Measurements from ENCODE around the gene ANKRD37. TPM values are rescaled to one million over a fixed set of nuclear protein-coding genes. Genes with fewer than 3 reads are reported as not detected.

Gene ANKRD37
- total RNA-seq, 4 donors from 2014 or later, result 5.9 to 15.4 (median 9.3) TPM

DNA sequence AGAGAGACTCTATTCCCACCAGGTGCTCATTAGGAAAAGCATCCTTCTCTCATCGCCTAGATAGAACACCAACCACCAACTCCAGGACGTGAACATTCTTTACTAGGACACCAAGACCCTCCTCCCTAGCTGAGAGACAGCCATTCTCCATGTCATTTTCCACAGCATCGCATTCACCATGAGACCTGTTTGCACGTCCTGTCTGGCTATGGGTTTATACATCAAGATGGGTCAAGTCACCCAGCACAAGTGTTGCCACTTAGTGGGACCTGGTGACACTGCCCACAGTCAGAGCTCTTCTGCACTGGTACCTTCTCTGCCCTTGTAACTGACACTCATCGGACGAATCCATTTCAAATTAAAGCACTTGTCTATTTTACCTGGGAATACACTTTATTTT lies 18.4 kb upstream of the ANKRD37 start:
- Histone ChIP-seq H3K27me3 (no peaks in the 10 kb centered on the region), H3K36me3 (no peaks in the 10 kb centered on the region), H3K27ac (no peak overlapping the region), H3K9me3 (no peaks in the 10 kb centered on the region), H3K4me3 (no peak overlapping the region), H3K4me1 (no peaks in the 10 kb centered on the region)
- DNase-seq, result no peak
- TF ChIP-seq, protein P1, sequence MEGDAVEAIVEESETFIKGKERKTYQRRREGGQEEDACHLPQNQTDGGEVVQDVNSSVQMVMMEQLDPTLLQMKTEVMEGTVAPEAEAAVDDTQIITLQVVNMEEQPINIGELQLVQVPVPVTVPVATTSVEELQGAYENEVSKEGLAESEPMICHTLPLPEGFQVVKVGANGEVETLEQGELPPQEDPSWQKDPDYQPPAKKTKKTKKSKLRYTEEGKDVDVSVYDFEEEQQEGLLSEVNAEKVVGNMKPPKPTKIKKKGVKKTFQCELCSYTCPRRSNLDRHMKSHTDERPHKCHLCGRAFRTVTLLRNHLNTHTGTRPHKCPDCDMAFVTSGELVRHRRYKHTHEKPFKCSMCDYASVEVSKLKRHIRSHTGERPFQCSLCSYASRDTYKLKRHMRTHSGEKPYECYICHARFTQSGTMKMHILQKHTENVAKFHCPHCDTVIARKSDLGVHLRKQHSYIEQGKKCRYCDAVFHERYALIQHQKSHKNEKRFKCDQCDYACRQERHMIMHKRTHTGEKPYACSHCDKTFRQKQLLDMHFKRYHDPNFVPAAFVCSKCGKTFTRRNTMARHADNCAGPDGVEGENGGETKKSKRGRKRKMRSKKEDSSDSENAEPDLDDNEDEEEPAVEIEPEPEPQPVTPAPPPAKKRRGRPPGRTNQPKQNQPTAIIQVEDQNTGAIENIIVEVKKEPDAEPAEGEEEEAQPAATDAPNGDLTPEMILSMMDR (IDR thresholded peaks at IDR 0.05 in 4 of 5, conservative IDR thresholded peaks at IDR 0.05 in 1 of 5), result no peak
- TF ChIP-seq POLR2A (IDR thresholded peaks at IDR 0.05), result no peak
- intact Hi-C loops (cut with DNase I; ENCODE audit: low total_unique reads), result no loop called here
- in situ Hi-C loops (cut with MboI; ENCODE audit: low sequenced_read_pairs in 4 of 4), result loop anchor here in 1 of 4 donors (25.0 kb wide), 1 partner anchor 166 kb away; the partner anchor contains the start of genes CFAP97 and SNX25
- ATAC-seq, result no peak

DNA sequence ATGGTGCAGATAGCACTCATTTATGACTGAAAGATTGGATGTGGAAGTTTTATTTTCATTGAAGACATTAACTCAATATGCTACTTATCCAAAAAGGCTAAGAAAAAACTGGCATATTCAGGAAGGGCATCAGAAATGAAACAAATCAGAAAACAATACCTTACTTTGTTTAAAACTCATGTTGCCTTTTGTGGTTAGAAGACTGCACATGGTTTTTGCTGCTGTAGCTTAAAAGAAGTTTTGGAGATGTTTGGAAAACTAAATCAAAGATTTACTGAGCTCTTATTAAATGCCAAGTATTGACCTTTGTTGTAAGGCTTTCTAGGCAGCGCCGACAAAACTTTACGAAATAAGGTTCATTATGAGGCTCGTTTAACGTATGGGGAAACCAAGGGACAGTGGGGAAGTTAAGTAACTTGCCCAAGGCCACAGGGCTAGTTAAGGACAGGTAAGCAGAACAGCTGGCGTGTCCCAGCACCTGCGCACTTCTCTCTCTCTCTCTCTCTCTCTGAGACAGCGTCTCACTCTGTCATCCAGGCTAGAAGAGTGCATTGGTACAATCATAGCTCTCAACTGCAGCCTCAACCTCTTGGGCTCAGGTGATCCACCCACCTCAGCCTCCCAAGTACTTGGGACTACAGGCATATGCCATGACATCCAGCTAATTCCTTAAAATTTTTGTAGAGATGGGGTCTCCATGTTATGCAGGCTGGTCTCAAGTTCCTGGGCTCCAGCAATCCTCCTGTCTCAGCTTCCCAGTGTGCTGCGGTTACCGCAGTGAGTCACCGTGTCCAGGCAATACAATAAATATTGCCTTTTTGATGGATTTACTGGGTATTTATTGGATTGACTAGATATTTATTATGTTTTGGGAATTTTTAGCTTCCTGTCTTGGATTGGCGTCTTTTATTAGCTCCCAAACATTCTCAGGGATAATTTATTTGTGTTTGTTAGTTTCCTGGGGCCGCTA lies 17.0 kb upstream of the ANKRD37 start:
- no peak for DNase-seq
- H3K4me1 ChIP-seq, result no peaks in the 10 kb centered on the region
- H3K27me3 ChIP-seq, result no peaks in the 10 kb centered on the region
- ATAC-seq, result no peak
- H3K9me3 ChIP-seq, result no peaks in the 10 kb centered on the region
- in situ Hi-C loops (cut with MboI; ENCODE audit: low sequenced_read_pairs in 4 of 4), result loop anchor here in 1 of 4 donors (25.0 kb wide), 1 partner anchor 167 kb away; the partner anchor contains the start of genes CFAP97 and SNX25
- intact Hi-C loops (cut with DNase I; ENCODE audit: low total_unique reads), result no loop called here
- H3K36me3 ChIP-seq, result no peaks in the 10 kb centered on the region
- H3K27ac ChIP-seq, result no peak overlapping the region
- TF ChIP-seq POLR2A (IDR thresholded peaks at IDR 0.05), result no peak
- TF ChIP-seq, protein P1 (IDR thresholded peaks at IDR 0.05 in 4 of 5, conservative IDR thresholded peaks at IDR 0.05 in 1 of 5), result no peak
- H3K4me3 ChIP-seq, result no peak overlapping the region

DNA sequence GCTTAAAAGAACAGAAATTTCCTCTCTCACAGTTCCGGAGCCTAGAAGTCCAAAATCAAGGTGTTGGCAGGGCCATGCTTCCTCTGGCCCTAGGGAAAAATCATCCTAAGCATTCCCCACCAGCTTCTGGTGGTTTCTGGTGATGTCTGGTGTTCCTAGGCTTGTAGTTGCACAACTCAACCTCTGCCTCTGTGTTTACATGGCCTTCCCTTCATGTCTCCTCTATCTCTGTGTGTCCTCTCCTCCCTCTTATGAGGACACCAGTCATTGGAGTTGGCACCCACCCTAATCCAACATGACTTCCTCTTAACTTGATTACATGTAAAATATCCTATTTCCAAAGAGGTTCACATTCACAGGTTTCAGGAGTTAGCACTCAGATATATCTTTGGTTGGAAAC lies 16.3 kb upstream of the ANKRD37 start:
- H3K4me1 ChIP-seq, result peaks cover 0 to 4% of the 10 kb centered on the region in 2 donors
- TF ChIP-seq POLR2A (IDR thresholded peaks at IDR 0.05), result no peak
- TF ChIP-seq, protein P1 (IDR thresholded peaks at IDR 0.05 in 4 of 5, conservative IDR thresholded peaks at IDR 0.05 in 1 of 5), result no peak
- no peak for ATAC-seq
- no peaks in the 10 kb centered on the region for H3K27me3 ChIP-seq
- H3K27ac ChIP-seq, result no peak overlapping the region
- H3K9me3 ChIP-seq, result no peaks in the 10 kb centered on the region
- DNase-seq, result no peak
- H3K36me3 ChIP-seq, result no peaks in the 10 kb centered on the region
- in situ Hi-C loops (cut with MboI; ENCODE audit: low sequenced_read_pairs in 4 of 4), result loop anchor here in 1 of 4 donors (25.0 kb wide), 1 partner anchor 168 kb away; the partner anchor contains the start of genes CFAP97 and SNX25
- no peak overlapping the region for H3K4me3 ChIP-seq
- intact Hi-C loops (cut with DNase I; ENCODE audit: low total_unique reads), result no loop called here

DNA sequence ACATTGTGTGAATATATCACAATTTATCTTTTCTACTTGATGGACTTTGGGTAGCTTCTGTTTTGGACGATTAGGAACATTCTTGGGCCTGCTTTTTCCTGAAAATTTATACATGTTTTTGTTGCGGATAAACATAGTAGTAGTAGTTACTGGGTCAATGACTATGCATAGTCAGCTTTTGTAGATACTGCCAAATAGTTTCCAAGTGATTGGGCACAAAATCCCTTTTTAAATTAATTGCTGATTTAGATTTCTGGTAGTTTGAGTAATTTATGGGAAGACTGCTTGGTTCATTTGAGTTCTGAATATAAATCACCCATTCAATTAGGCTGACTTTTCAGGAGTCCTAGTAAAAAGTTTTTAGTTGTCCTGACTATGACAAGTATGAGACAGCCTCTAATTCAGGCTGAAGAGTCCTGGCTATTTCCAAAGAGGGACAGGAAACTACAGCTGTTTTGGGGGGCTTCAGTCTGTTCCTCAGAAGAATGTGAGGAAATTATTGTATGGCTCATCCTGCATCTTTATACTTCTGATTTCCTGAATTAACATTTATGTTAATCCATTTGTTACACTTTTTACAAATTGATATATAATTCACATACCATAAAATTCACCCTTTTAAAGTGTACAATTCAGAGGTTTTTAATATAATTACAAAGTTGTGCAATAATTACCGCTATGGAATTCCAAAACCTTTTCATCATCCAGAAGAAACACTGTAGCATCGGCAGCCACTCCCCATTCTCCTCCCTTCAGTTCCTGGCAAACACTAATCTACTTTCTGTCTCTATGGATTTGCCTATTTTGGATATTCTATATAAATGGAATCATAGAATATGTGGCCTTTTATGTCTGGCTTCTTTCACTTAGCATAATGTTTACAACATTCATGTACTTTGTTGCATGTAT lies 15.1 kb upstream of the ANKRD37 start:
- intact Hi-C loops (cut with DNase I; ENCODE audit: low total_unique reads) (no loop called here), in situ Hi-C loops (cut with MboI; ENCODE audit: low sequenced_read_pairs in 4 of 4) (loop anchor here in 1 of 4 donors (25.0 kb wide), 1 partner anchor 169 kb away; the partner anchor contains the start of genes CFAP97 and SNX25)
- Histone ChIP-seq H3K27ac (no peak overlapping the region), H3K4me3 (no peak overlapping the region), H3K36me3 (no peaks in the 10 kb centered on the region), H3K27me3 (no peaks in the 10 kb centered on the region), H3K4me1 (peaks cover 0 to 4% of the 10 kb centered on the region in 2 donors), H3K9me3 (no peaks in the 10 kb centered on the region)
- ATAC-seq (no peak), DNase-seq (no peak)
- TF ChIP-seq, protein P1 (IDR thresholded peaks at IDR 0.05 in 4 of 5, conservative IDR thresholded peaks at IDR 0.05 in 1 of 5), result no peak
- TF ChIP-seq POLR2A (IDR thresholded peaks at IDR 0.05), result no peak

Data from gastrocnemius medialis (tissue), 4 donors.